IMR-90 (cell line): ENCODE data around the gene RASSF3.

Experiments used
- CEBPB ChIP-seq: IDR thresholded peaks from 2 replicates; pipeline ENCODE4 v1.6.1; 2012; ENCODE audit warnings: low read depth, low read length, improper control_type of control experiment
- MAFK ChIP-seq: IDR thresholded peaks from 2 replicates; pipeline ENCODE4 v1.6.1; 2012; ENCODE audit warnings: low read depth, low read length, improper control_type of control experiment
- POLR2A ChIP-seq: IDR thresholded peaks from 2 replicates; pipeline ENCODE4 v1.6.1; 2012; ENCODE audit warnings: mild to moderate bottlenecking, low read depth, low read length
- RAD21 ChIP-seq: IDR thresholded peaks from 2 replicates; pipeline ENCODE4 v1.6.1; 2012; ENCODE audit warnings: low read length, improper control_type of control experiment
- SMC3 ChIP-seq: fragments of 150-350 bp; IDR thresholded peaks from 2 replicates; pipeline ENCODE4 v1.6.1; 2016; ENCODE audit warnings: low read depth, mild to moderate bottlenecking, antibody characterized with exemption, low read length, moderate library complexity
- TF ChIP-seq, protein P1 (sequence below): conservative IDR thresholded peaks from 2 replicates; pipeline ENCODE4 v1.5.1; 2012; ENCODE audit warnings: mild to moderate bottlenecking, low read depth, low read length, improper control_type of control experiment

DNA sequence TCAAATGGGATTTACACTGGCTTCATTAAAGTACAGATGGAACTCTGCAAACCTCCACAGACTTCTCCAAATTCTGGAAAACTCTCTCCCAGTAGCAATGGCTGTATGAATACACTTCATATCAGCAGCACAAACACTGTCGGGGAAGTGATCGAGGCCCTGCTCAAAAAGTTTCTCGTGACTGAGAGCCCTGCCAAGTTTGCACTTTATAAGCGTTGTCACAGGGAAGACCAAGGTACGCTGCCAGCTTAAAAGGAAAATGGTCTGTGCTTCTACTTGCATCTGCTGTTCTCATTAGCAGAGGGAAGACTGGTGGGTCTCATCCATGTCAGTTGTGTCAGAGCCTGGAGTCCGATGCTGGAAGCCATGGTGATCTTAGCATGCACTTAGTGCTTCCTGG is 77.9 kb downstream of the RASSF3 start:
- TF ChIP-seq POLR2A = no peak
- TF ChIP-seq, protein P1, sequence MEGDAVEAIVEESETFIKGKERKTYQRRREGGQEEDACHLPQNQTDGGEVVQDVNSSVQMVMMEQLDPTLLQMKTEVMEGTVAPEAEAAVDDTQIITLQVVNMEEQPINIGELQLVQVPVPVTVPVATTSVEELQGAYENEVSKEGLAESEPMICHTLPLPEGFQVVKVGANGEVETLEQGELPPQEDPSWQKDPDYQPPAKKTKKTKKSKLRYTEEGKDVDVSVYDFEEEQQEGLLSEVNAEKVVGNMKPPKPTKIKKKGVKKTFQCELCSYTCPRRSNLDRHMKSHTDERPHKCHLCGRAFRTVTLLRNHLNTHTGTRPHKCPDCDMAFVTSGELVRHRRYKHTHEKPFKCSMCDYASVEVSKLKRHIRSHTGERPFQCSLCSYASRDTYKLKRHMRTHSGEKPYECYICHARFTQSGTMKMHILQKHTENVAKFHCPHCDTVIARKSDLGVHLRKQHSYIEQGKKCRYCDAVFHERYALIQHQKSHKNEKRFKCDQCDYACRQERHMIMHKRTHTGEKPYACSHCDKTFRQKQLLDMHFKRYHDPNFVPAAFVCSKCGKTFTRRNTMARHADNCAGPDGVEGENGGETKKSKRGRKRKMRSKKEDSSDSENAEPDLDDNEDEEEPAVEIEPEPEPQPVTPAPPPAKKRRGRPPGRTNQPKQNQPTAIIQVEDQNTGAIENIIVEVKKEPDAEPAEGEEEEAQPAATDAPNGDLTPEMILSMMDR = no peak
- no peak for TF ChIP-seq RAD21
- no peak for TF ChIP-seq SMC3
- TF ChIP-seq MAFK = no peak
- TF ChIP-seq CEBPB = no peak
